ENCODE results near the gene IGFN1. TPM values are rescaled to one million over a fixed set of nuclear protein-coding genes. Genes with fewer than 3 reads are reported as not detected.

Gene IGFN1
- total and polyA plus RNA-seq, 9 of the 15 experiments (the other 6 are each of a cell fraction or from before 2014, with no cell fraction given) = 0.04 TPM; not detected in 8

GRCh38 chr1:201218409-201218808, 27.8 kb downstream of the IGFN1 start:
- ChIA-PET CTCF (ENCODE audit: low intra/inter-chr PET ratio) (no interaction called here), POLR2A (interaction anchor here (0.7 kb wide), 1 partner anchor 122 kb away, joined by 3 read pairs; no protein-coding TSS in a partner anchor)
- no peaks in the 10 kb centered on the region for H3K9me3 ChIP-seq (replicated peaks; ENCODE audit: control insufficient read depth, insufficient read depth, low read depth, low read length)
- ATAC-seq (no peak), DNase-seq (ENCODE audit: extremely low read depth in 1 of 4, low spot score in 3 of 4) (no peak), FAIRE-seq (no peak)
- BruUV-seq (replicated peaks) = no TSS peak
- no peak overlapping the region for H3K27ac ChIP-seq (ENCODE audit: extremely low read depth, low read depth, low read length)
- peaks cover 14% of the 10 kb centered on the region; the same call in 1 of the 2 replicates for H4K20me1 ChIP-seq (replicated peaks; ENCODE audit: control insufficient read depth, insufficient read depth, low read length)
- H3K36me3 ChIP-seq (ENCODE audit: control insufficient read depth, insufficient read depth, low read length) = no peaks in the 10 kb centered on the region
- intact Hi-C loops (cut with micrococcal nuclease) (no loop called here), in situ Hi-C loops (cut with MboI) (loop anchor here (5.0 kb wide), 1 partner anchor 71 kb away; no protein-coding TSS in a partner anchor)
- H3K9ac ChIP-seq (ENCODE audit: insufficient read depth in 1 of 2, low read depth in 2 of 2, low read length in 2 of 2) = no peak overlapping the region
- H3K4me3 ChIP-seq = no peak overlapping the region
- peaks cover 21 to 63% of the 10 kb centered on the region in 2 experiments for H3K27me3 ChIP-seq (ENCODE audit: control insufficient read depth in 2 of 2, insufficient read depth in 2 of 2, low read length in 2 of 2)
- 8% methylated on average over 7 of the region's 10 CpGs for WGBS (ENCODE audit: insufficient coverage, low coverage, missing lambda C conversion rate)
- TF ChIP-seq NR2C1 (IDR thresholded peaks at IDR 0.05) (peak; percentile 75), NR2C1 (tag; IDR thresholded peaks at IDR 0.05) (peak; percentile 87), HMGN3 (IDR thresholded peaks at IDR 0.05; ENCODE audit: borderline replicate concordance, extremely low read depth, insufficient read length, low read depth, low read length) (no peak), NR2C2 (CRISPR knock-in tag; IDR thresholded peaks at IDR 0.05) (no peak), NR2C2 (tag; IDR thresholded peaks at IDR 0.05) (peak; percentile 37; the same call in 1 of the 2 replicates), ZNF740 (CRISPR knock-in tag; IDR thresholded peaks at IDR 0.05) (no peak), ZNF740 (tag; IDR thresholded peaks at IDR 0.05) (no peak)
- H2AFZ ChIP-seq (ENCODE audit: low read depth, low read length) = no peak overlapping the region
- H3K4me1 ChIP-seq (replicated peaks in 1 of 2; ENCODE audit: control insufficient read depth in 2 of 2, insufficient read depth in 2 of 2, low read length in 2 of 2) = peaks cover 0 to 10% of the 10 kb centered on the region in 2 experiments; a peak in 1 of 5 replicates
- no peaks in the 10 kb centered on the region for H3K79me2 ChIP-seq (ENCODE audit: control insufficient read depth, insufficient read depth, low read length)
- H3K4me2 ChIP-seq (ENCODE audit: insufficient read depth, low read length) = no peak overlapping the region
- no peaks in the 10 kb centered on the region for H3K9me1 ChIP-seq (ENCODE audit: control insufficient read depth, insufficient read depth, low read length)

Measured in K562 (cell line).